ENCODE measurements around the gene GEMIN7. TPM values are rescaled to one million over a fixed set of nuclear protein-coding genes. Genes with fewer than 3 reads are reported as not detected.

The GEMIN7 gene
- total RNA-seq, 6 experiments from 2014 or later: 10.9 to 27.5 (median 14.0) TPM

- Histone ChIP-seq H3K36me3 (peaks cover 12 to 80% (median 38%) of the 10 kb centered on the region in 4 donors), H3K27me3 (no peaks in the 10 kb centered on the region), H3K4me1 (no peaks in the 10 kb centered on the region), H3K27ac (no peak overlapping the region), H3K4me3 (no peak overlapping the region), H3K9me3 (no peaks in the 10 kb centered on the region)
- TF ChIP-seq CTCF (IDR thresholded peaks at IDR 0.05) (no peak), POLR2A (IDR thresholded peaks at IDR 0.05) (no peak)
- 89% methylated on average over 15 of the region's 38 CpGs for WGBS (ENCODE audit: insufficient coverage, low coverage, low lambda C conversion rate, missing lambda C conversion rate)
- intact Hi-C loops (cut with DNase I): loop anchor here in 1 of 2 donors (10.0 kb wide), 1 partner anchor 182 kb away; no protein-coding TSS in a partner anchor
- ATAC-seq: no peak
- DNase-seq: no peak
Observed at GRCh38 chr19:45066921-45067661, 12.0 kb upstream of the GEMIN7 start.

- Histone ChIP-seq H3K27ac (no peak overlapping the region), H3K27me3 (no peaks in the 10 kb centered on the region), H3K4me3 (no peak overlapping the region), H3K36me3 (peaks cover 12 to 73% (median 37%) of the 10 kb centered on the region in 4 donors), H3K9me3 (no peaks in the 10 kb centered on the region), H3K4me1 (no peaks in the 10 kb centered on the region)
- ATAC-seq: no peak
- TF ChIP-seq CTCF (IDR thresholded peaks at IDR 0.05) (no peak), POLR2A (IDR thresholded peaks at IDR 0.05) (no peak)
- intact Hi-C loops (cut with DNase I): loop anchor here in 1 of 2 donors (10.0 kb wide), 1 partner anchor 183 kb away; no protein-coding TSS in a partner anchor
- no CpG with 5 or more reads among the region's 10 CpGs for WGBS (ENCODE audit: insufficient coverage, low coverage, low lambda C conversion rate, missing lambda C conversion rate)
- no peak for DNase-seq
Observed at GRCh38 chr19:45068041-45068440, 11.0 kb upstream of the GEMIN7 start.

GRCh38 chr19:45069056-45069455 lies 10.0 kb upstream of the GEMIN7 start:
- 79% methylated on average over 6 of the region's 13 CpGs for WGBS (ENCODE audit: insufficient coverage, low coverage, low lambda C conversion rate, missing lambda C conversion rate)
- no peaks in the 10 kb centered on the region for H3K27me3 ChIP-seq
- no peak overlapping the region for H3K4me3 ChIP-seq
- H3K27ac ChIP-seq: no peak overlapping the region
- peaks cover 9 to 63% (median 33%) of the 10 kb centered on the region in 4 donors for H3K36me3 ChIP-seq
- no peak for DNase-seq
- ATAC-seq: peak; percentile 33 to 64 (median 44)
- no peaks in the 10 kb centered on the region for H3K4me1 ChIP-seq
- no peaks in the 10 kb centered on the region for H3K9me3 ChIP-seq
- TF ChIP-seq CTCF (IDR thresholded peaks at IDR 0.05) (no peak), POLR2A (IDR thresholded peaks at IDR 0.05) (no peak)
- intact Hi-C loops (cut with DNase I): loop anchor here in 1 of 2 donors (10.0 kb wide), 1 partner anchor 184 kb away; no protein-coding TSS in a partner anchor

GRCh38 chr19:45070214-45070613 lies 8.8 kb upstream of the GEMIN7 start:
- WGBS (ENCODE audit: insufficient coverage, low coverage, low lambda C conversion rate, missing lambda C conversion rate): 77% methylated on average over 3 of the region's 6 CpGs
- intact Hi-C loops (cut with DNase I): no loop called here
- H3K27ac ChIP-seq: no peak overlapping the region
- no peak for TF ChIP-seq POLR2A (IDR thresholded peaks at IDR 0.05)
- no peak for TF ChIP-seq CTCF (IDR thresholded peaks at IDR 0.05)
- H3K36me3 ChIP-seq: peaks cover 4 to 52% (median 28%) of the 10 kb centered on the region in 4 donors
- no peak for ATAC-seq
- no peaks in the 10 kb centered on the region for H3K27me3 ChIP-seq
- no peak for DNase-seq
- no peak overlapping the region for H3K4me3 ChIP-seq
- H3K4me1 ChIP-seq: no peaks in the 10 kb centered on the region
- H3K9me3 ChIP-seq: no peaks in the 10 kb centered on the region
